Measurements from ENCODE around the gene MPDU1. TPM values are rescaled to one million over a fixed set of nuclear protein-coding genes. Genes with fewer than 3 reads are reported as not detected.

The MPDU1 gene
- total RNA-seq, 4 donors from 2014 or later = 86.5 to 144 (median 122) TPM

DNA sequence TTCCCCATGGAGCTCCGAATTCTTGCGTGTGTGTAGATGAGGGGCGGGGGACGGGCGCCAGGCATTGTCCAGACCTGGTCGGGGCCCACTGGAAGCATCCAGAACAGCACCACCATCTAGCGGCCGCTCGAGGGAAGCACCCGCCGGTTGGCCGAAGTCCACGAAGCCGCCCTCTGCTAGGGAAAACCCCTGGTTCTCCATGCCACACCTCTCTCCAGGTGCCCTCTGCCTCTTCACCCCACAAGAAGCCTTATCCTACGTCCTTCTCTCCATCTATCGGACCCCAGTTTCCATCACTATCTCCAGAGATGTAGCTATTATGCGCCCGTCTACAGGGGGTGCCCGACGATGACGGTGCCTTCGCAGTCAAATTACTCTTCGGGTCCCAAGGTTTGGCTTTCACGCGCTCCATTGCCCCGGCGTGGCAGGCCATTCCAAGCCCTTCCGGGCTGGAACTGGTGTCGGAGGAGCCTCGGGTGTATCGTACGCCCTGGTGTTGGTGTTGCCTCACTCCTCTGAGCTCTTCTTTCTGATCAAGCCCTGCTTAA lies 22.6 kb upstream of the MPDU1 start:
- peak; percentile 80 for DNase-seq (ENCODE audit: low spot score)
- peak; percentile 69 for ATAC-seq (ENCODE audit: low FRiP score)
- TF ChIP-seq, protein P1, sequence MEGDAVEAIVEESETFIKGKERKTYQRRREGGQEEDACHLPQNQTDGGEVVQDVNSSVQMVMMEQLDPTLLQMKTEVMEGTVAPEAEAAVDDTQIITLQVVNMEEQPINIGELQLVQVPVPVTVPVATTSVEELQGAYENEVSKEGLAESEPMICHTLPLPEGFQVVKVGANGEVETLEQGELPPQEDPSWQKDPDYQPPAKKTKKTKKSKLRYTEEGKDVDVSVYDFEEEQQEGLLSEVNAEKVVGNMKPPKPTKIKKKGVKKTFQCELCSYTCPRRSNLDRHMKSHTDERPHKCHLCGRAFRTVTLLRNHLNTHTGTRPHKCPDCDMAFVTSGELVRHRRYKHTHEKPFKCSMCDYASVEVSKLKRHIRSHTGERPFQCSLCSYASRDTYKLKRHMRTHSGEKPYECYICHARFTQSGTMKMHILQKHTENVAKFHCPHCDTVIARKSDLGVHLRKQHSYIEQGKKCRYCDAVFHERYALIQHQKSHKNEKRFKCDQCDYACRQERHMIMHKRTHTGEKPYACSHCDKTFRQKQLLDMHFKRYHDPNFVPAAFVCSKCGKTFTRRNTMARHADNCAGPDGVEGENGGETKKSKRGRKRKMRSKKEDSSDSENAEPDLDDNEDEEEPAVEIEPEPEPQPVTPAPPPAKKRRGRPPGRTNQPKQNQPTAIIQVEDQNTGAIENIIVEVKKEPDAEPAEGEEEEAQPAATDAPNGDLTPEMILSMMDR (IDR thresholded peaks at IDR 0.05) = peak in 1 of 3 donors; percentile 91

DNA sequence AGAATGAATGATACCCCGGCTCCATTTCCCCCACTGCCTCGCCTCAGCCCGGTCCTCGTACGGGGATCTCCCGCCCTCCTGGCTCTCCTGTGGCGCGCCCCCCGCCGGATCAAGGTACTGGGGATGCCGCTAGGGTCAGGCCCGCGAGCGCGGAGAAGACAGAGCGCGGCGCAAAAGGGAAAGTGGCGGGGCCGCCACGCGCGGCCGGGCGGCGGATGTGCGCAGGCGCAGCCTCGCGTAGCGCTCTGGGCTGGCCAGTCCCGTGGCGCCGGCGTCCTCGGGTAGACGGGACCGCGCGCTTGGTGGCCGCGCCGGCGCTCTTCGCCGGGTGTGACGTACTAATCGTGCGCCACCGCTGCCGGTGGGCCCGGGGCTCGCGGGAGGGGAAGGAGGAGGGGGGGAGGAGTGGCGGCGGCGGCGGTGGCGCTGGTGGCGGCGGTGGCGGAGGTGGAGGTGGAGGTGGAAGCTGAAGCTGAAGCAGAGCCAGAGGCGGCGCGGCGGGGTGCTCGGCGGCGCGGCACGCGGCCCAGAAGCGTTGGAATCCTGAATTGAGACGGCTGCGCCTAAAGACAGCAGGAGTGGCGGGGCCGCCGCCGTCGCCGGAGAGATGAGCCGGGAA lies 22.0 kb upstream of the MPDU1 start, which contains the start of gene SENP3:
SENP3 (plus strand) TSS at position 331 of the 619 bp plus-strand sequence. CDS start 1,158 bp downstream, outside the sequence.
- TF ChIP-seq, protein P1 (IDR thresholded peaks at IDR 0.05) = no peak
- ATAC-seq (ENCODE audit: low FRiP score) (peak; percentile 58), DNase-seq (ENCODE audit: low spot score) (no peak)

DNA sequence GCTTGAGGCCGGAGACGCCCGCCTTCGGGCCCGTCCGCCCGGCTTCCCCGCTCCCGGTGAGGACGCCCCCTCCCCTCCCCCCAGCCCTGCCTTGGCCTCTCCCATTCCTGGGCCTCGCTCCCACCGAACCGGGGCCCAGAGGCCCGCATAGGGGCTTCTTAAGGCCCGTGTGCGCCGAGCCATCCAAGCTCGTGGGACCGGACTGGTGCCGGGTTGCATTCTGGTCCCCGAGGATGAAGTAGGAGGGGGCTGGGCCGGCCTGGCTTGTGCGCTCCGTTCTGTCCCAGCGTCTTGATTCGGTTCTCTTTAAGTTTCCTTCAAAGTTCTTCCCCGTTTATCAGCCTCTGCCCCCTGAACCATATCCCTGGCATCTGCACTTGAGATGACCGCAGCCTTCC lies 21.4 kb upstream of the MPDU1 start:
- TF ChIP-seq, protein P1 (IDR thresholded peaks at IDR 0.05) = no peak
- ATAC-seq (ENCODE audit: low FRiP score) (no peak), DNase-seq (ENCODE audit: low spot score) (no peak)

DNA sequence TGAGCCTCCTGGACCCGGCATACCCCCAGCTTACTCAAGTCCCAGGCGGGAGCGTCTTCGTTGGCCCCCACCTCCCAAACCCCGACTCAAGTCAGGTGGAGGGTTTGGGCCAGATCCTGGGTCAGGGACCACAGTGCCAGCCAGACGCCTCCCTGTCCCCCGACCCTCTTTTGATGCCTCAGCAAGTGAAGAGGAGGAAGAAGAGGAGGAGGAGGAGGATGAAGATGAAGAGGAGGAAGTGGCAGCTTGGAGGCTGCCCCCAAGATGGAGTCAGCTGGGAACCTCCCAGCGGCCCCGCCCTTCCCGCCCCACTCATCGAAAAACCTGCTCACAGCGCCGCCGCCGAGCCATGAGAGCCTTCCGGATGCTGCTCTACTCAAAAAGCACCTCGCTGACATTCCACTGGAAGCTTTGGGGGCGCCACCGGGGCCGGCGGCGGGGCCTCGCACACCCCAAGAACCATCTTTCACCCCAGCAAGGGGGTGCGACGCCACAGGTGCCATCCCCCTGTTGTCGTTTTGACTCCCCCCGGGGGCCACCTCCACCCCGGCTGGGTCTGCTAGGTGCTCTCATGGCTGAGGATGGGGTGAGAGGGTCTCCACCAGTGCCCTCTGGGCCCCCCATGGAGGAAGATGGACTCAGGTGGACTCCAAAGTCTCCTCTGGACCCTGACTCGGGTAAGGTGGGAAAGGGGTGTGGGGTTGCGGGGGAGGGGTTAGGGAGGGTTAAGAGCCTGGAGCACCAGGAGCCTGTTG lies 20.4 kb upstream of the MPDU1 start:
- DNase-seq (ENCODE audit: low spot score) (no peak), ATAC-seq (ENCODE audit: low FRiP score) (no peak)
- TF ChIP-seq, protein P1 (IDR thresholded peaks at IDR 0.05) = no peak

DNA sequence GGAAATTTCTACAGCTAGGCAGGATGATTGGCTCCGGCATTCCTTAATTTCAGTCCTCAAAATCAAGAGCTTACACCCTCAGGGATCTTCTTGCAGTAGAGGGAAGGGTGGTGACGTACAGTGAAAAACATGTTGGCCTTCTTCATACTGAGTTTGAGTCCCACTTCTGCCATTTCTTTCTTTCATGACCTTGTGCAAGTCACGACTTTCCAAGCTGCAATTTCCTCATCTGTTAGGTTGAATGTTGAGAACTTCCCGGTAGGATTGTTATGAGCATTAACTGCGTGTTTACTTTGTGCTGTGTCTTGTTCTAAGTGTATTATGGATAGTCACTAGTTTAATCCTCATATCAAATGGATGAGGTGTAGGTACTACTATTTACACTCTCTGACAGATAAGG lies 14.1 kb upstream of the MPDU1 start:
- TF ChIP-seq, protein P1 (IDR thresholded peaks at IDR 0.05) = no peak
- ATAC-seq (ENCODE audit: low FRiP score) (no peak), DNase-seq (ENCODE audit: low spot score) (no peak)

DNA sequence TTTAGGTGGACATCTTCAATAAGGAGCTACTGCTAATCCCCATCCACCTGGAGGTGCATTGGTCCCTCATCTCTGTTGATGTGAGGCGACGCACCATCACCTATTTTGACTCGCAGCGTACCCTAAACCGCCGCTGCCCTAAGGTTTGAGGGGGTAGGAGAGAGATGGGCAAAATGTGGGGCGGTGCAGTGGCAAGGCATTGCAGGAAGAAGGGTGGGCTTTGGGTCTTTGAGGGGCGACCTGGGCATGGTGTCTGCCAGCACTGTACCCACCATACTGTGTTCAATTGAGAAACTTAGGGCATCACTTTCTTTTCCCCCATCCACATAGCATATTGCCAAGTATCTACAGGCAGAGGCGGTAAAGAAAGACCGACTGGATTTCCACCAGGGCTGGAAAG lies 13.3 kb upstream of the MPDU1 start:
- DNase-seq (ENCODE audit: low spot score) (no peak), ATAC-seq (ENCODE audit: low FRiP score) (no peak)
- TF ChIP-seq, protein P1 (IDR thresholded peaks at IDR 0.05) = no peak

DNA sequence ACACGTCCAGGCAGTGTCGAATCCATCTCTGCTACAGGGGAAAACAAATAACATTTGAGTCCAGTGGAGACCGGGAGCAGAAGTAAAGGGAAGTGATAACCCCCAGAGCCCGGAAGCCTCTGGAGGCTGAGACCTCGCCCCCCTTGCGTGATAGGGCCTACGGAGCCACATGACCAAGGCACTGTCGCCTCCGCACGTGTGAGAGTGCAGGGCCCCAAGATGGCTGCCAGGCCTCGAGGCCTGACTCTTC lies 11.4 kb upstream of the MPDU1 start:
- TF ChIP-seq, protein P1 (IDR thresholded peaks at IDR 0.05) = no peak
- ATAC-seq (ENCODE audit: low FRiP score) (no peak), DNase-seq (ENCODE audit: low spot score) (no peak)
